AG08395 (cell line): ENCODE measurements around the gene ATXN1.
"Not testable (repeated sequence)": the region's sequence is repeated elsewhere in the genome, so short reads cannot be mapped to it uniquely, and the experiment has no call there.

Source experiments
- DNase-seq: peaks from one replicate; pipeline ENCODE4 v3.0.0; 2012; ENCODE audit warnings: mixed read lengths, low spot score

ATXN1 gene

GRCh38 chr6:16644540-16645250 lies 116.6 kb downstream of the ATXN1 start:
- no peak for DNase-seq

DNA sequence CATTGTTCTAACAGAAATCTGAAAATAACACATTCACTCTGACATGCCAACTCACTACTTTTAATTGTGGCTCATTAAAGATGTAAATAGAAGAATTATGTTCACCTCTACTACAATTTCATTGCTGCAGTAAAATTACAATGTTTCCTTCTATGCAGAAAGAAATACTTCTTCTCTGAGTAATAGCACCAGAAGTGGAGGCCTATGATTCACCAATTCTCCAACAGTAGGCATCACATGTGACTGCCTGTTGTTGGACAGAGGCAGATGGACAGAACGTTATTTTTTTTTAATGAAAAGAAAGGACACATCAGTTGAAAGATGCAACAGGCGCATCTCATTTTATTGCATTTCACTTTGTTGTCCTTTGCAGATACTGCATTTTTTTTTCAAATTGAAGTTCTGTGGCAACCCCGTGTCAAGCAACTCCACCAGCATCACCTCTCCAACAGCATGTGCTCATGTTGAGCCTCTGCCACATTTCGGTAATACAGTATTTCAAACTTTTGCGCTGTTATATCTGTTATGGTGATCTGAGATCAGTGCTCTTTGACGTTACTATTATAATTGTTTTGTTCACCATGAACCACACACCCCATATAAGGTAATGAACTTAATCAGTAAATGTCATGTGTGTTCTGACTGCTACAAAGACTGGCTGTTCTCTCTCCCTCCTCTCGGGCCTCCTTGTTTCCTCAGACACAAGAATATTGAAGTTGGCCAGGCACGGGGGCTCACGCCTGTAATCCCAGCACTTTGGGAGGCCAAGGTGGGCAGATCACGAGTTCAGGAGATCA lies 121.4 kb downstream of the ATXN1 start:
- peak; percentile 84 for DNase-seq

- no peak for DNase-seq
Measured at GRCh38 chr6:16637635-16638034, 123.6 kb downstream of the ATXN1 start.

- DNase-seq, result peak; percentile 64
Measured at GRCh38 chr6:16635810-16636602, 125.3 kb downstream of the ATXN1 start.

DNA sequence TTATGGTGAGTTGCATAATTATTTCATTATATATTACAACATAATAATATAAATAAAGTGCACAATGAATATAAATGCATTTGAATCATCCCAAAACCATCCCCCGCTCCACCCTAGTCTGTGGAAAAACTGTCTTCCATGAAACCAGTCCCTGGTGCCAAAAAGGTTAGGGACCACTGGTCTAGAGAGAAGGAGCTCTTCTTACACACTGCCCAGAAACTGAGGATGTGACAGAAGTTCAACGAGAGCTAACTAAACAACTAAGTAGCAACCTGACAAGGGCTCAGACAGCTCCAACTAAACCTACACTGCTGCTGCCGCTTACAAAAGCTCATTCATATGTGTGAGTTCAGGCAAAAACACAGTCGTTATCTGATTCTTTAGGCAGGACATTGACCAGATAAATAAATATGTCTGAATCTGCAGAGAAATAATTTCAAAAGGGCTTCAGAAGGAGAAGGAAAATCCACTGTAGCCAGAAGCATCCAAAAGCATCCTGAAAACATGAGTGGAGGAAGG lies 125.9 kb downstream of the ATXN1 start:
- DNase-seq, result no peak

DNA sequence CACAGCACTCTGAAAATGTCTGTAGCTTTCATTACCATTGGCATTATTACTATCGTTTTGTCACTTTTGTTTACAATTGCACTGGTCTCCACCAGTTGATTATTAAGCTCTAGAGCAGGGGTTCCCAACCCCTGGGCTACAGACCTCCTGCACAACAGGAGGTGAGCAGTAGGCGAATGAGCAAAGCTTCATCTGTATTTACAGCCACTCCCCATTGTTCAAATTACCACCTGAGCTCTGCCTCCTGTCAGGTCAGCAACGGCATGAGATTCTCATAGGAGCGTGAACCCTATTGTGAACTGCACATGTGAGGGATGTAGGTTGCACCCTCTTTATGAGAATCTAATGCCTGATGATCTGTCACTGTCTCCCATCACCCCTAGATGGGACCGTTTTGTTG lies 126.4 kb downstream of the ATXN1 start:
- DNase-seq, result no peak

DNA sequence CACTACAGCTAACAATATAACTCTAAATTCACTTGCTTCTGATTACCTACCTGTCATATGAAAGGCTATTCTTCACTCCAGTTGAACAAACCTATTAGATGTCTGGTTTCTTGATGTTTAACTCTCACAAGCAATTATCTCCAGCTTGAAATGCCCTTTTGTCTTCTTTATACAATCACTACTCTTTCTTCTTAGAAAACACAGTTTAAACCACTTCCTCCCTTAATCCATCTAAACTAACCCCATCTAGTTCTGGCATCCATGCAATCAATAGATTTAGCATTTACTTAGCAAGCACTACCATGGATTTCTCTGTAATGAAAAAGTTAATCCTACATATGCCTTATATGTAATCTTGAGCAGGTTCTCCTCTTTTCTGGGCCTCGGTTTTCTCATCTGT lies 127.3 kb downstream of the ATXN1 start:
- no peak for DNase-seq

DNA sequence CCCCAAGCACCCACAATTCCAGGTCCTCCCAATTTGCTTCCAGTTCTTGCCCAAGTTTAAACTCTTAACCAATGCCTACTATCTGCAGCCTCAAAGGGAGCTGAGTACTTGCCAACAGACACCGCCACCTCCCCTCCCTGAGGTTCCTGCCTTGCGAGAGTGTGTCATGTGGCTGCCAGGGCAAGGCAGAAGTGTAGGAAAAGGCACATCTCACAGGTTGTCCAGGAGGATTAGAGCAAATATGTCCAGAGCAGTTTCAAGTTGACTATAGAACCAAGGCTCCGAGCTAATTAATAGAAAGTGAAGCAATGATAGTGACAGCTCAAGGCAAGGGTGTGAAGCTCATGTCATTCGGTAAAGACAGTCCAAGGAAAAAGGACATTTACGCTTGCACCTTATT lies 127.8 kb downstream of the ATXN1 start:
- DNase-seq, result no peak

GRCh38 chr6:16632101-16632500 lies 129.2 kb downstream of the ATXN1 start:
- DNase-seq, result no peak

DNA sequence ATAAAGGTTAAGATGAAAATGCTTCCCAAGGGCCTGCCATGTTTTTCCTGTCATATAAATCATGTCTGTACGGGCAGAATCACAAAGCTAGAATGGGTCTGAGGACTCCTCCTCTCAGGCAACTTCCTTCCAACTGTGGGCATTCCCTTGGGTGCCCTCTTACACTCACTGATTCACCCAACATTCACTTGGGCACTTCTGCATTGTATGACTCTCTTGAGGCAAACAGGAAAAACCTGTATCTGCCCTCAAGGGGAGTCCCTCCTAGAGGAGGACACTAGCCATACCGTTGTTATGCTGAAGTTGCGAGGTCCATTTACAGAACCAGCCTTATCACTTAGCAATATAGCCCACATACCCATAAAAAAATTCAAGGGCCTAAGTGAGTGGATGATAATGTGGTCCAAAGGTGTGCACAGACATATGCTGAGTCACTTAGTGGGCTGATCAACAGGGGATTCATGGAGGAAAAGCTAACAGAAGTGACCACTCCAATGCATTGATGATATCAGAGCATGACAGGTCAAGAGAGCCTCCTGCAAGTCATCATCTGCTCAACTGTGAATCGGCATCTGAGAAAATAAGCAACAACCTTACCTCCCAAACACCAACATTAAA lies 131.1 kb downstream of the ATXN1 start:
- DNase-seq, result no peak

DNA sequence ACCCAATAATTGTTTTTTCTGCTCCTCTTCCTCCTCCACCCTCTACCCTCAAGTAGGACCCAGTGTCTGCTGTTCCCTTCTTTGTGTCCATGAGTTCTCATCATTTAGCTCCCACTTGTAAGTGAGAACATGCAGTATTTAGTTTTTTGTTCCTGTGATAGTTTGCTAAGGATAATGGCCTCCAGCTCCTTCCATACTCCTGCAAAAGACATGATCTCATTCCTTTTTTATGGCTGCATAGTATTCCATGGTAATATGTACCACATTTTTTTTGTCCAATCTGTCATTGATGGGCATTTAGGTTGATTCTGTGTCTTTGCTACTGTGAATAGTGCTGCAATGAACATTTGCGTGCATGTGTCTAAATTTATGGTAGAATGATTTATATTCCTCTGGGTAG lies 132.7 kb downstream of the ATXN1 start:
- DNase-seq, result not testable (repeated sequence)

DNA sequence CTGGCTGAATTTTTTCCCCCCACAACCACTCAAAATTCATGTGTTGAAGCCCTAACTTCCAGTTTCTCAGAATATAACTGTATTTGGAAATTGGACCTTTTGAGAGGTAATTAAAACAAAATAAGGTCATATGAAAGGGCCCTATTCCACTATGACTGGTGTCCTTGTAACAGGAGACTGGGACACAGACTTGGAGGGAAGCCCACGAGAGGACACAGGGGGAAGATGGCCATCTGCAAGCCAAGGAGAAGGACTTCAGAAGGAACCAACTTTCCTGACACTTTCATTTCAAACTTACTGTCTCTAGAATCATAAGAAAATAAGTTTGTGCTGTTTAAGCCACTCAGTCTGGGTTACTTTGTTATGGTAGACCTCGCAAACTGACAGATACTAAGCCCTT lies 134.6 kb downstream of the ATXN1 start:
- DNase-seq, result no peak

GRCh38 chr6:16625291-16626265 lies 135.7 kb downstream of the ATXN1 start:
- DNase-seq, result peak; percentile 38

- peak; percentile 9 for DNase-seq
Measured at GRCh38 chr6:16624636-16625290, 136.5 kb downstream of the ATXN1 start.

DNA sequence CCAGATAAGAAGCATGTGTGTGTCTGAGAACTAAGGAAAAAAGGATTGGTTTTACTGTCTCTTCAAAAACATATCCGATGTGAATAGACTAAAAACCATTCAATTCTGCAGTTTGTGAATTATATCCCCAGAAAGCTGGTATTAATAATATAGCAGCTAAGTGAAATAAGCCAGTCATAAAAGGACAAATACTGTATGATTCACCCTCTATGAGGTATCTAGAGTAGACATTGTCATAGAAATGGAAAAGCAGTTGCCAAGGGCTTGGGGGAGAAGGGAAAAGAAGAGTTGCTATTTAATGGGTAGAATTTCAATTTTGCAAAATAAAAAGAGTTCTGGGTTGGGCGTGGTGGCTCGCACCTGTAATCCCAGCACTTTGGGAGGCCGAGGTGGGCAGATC lies 137.5 kb downstream of the ATXN1 start:
- DNase-seq, result peak; percentile 10

DNA sequence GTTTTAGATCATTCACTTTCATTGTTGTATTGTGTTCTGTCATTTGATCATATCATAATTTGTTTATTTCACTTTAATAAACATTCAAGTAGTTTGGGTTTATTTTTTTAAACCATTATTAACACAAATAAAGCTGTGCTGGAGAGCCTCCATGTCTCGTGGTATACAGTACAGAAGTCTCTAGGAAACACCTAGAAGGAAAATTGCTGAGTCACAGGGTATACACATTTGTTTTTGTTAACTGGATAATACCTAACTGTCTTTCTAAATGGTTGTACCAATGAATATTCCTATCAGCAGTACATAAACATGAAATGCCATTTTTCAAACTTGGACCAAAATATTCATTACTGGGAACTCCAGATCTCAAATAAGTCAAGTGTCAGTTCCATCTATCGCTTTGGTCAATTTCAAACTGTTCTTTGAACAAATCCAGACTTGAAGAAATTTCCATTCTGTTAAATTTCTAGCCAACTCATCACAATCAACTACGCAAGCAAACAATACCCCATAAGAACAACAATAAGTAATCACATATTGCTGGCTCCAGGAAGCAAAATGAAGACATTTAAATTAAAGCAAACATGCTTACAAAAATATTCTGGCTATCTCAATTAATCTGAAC lies 138.1 kb downstream of the ATXN1 start:
- DNase-seq, result no peak

- DNase-seq, result no peak
Measured at GRCh38 chr6:16622193-16622592, 139.1 kb downstream of the ATXN1 start.

GRCh38 chr6:16621002-16621401 lies 140.3 kb downstream of the ATXN1 start:
- no peak for DNase-seq

- no peak for DNase-seq
Measured at GRCh38 chr6:16619777-16620176, 141.5 kb downstream of the ATXN1 start.

DNA sequence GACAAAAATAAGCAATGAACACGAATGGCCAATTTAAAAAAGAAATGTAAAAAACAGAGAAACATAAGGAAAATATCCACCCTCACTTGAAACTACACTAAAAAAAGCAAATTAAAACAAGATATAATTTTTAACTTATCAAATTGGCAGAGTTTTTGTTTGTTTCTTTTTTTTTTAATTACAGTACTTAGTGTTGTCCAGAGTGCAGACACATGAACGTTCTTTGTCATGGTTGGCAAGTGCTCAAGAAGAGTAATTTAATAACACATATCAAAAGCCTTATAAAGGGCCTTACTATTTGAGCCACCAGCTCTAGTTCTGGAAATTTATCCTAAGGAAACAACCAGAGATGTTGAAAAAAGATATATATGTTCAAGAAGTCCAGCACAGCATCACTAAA lies 142.3 kb downstream of the ATXN1 start:
- DNase-seq, result no peak
